DND-41 (cell line): ENCODE measurements around the gene C11orf24.

Experiments used
- ATAC-seq: fragments of 200-7000 bp; cut with Tn5 transposase; 3 replicates; pipeline ENCODE4 v1.9.1; 2021; ENCODE audit warnings: low read depth; ENCODE audit not compliant: insufficient read depth
- DNase-seq: peaks from one replicate; pipeline ENCODE4 v3.0.0-alpha.2; 2020
- H2AFZ ChIP-seq: 2 replicates; pipeline ENCODE4 v1.6.0; 2012; ENCODE audit warnings: low read depth, low read length
- H3K27ac ChIP-seq: 2 replicates; pipeline ENCODE4 v1.5.1; 2012; ENCODE audit warnings: low read length, inconsistent platforms
- H3K27me3 ChIP-seq: fragments of 200-600 bp; sonication (generic); 2 replicates; pipeline ENCODE4 v1.6.0; 2012; ENCODE audit warnings: low read length, mild to moderate bottlenecking, inconsistent platforms; ENCODE audit not compliant: insufficient read depth, poor library complexity
- H3K36me3 ChIP-seq: 2 replicates; pipeline ENCODE4 v1.5.1; 2012; ENCODE audit warnings: low read length, inconsistent platforms; ENCODE audit not compliant: insufficient read depth
- H3K4me1 ChIP-seq: 2 replicates; pipeline ENCODE4 v1.5.1; 2012; ENCODE audit warnings: mild to moderate bottlenecking, low read length; ENCODE audit not compliant: insufficient read depth
- H3K4me2 ChIP-seq: 2 replicates; pipeline ENCODE4 v1.6.0; 2012; ENCODE audit warnings: mild to moderate bottlenecking, moderate library complexity, low read length, inconsistent platforms; ENCODE audit not compliant: insufficient read depth
- H3K4me3 ChIP-seq, 2 experiments: fragments of 200-600 bp in 1 of 2; shearing (Covaris generic) in 1 of 2; 2 replicates each; pipeline ENCODE4 v1.5.1; 2012 to 2016; ENCODE audit warnings: inconsistent platforms in 2 of 2, low read length in 2 of 2, mild to moderate bottlenecking in 2 of 2, low read depth in 1 of 2, moderate library complexity in 1 of 2
- H3K79me2 ChIP-seq: 2 replicates; pipeline ENCODE4 v1.6.0; 2012; ENCODE audit warnings: low read length, inconsistent platforms; ENCODE audit not compliant: insufficient read depth
- H3K9ac ChIP-seq: 2 replicates; pipeline ENCODE4 v1.6.0; 2012; ENCODE audit warnings: low read depth, mild to moderate bottlenecking, inconsistent platforms, low read length, moderate library complexity
- H3K9me3 ChIP-seq: 2 replicates; pipeline ENCODE4 v1.5.1; 2012; ENCODE audit warnings: low read length, moderate library complexity, mild to moderate bottlenecking, inconsistent platforms; ENCODE audit not compliant: insufficient read depth, severe bottlenecking
- H4K20me1 ChIP-seq: 2 replicates; pipeline ENCODE4 v1.6.0; 2012; ENCODE audit warnings: low read length; ENCODE audit not compliant: insufficient read depth
- CTCF ChIP-seq: IDR thresholded peaks from 2 replicates; pipeline ENCODE4 v1.5.1; 2012; ENCODE audit warnings: borderline replicate concordance, low read length, moderate library complexity, mild to moderate bottlenecking; ENCODE audit not compliant: poor library complexity, severe bottlenecking; ENCODE audit errors: extremely low read depth
- EZH2 ChIP-seq: IDR thresholded peaks from 3 replicates; pipeline ENCODE4 v1.6.1; 2012; ENCODE audit warnings: borderline replicate concordance, low read depth, mild to moderate bottlenecking, moderate library complexity, low read length, inconsistent platforms; ENCODE audit not compliant: severe bottlenecking

Gene C11orf24

DNA sequence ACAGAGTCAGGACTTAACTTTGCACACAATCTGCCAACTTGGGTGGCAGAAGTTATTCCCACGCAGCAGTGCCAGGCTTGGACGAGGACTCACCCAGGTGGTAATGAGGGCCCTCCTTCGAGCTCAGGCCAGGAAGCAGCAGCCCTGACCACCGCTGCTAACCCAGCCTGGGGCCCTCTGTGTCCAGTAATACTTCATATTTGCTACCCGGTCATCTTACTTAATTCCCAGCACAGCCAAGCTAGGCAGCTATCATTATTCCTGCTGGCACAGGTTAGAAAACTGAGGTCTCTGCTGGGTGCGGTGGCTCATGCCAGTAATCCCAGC lies 25.2 kb upstream of the C11orf24 start:
- H3K9ac ChIP-seq: no peak overlapping the region
- no peaks in the 10 kb centered on the region for H3K36me3 ChIP-seq
- no peaks in the 10 kb centered on the region for H3K79me2 ChIP-seq

DNA sequence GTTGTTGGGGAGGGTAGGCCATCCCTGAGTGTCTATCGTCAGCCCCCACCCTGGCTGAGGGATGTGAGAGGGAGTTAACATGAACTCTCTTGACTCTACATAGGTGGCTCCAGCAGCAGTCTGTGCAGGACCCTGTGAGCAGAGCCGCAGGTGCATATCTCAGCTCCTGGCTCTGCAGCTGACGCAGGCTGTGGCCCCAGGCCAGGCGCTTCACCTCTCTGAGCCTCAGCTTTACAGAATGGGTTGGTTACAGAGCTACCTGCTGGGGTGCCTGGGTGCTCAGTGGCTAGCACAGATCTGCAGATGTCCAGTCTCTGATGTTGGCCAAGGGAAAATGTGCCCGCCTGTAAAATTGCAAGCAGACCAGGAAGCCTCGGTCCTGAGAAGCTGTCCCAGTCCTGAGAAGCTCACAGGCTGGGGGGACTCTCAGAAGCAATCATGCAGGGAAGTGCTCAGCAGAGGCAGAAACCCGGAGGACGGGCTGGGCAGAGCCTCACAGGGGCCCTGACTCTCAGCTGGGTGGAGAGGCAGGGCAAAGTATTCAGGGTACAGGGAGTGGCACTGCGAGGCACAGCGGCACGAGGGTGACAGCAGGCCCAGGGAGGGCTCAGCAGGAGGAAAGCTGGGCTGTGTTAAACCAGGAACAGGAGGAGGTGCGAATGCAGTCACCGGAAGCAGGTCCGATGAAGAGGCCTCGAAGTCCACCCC lies 24.7 kb upstream of the C11orf24 start:
- Histone ChIP-seq H4K20me1 (peaks cover 8% of the 10 kb centered on the region; the same call in 1 of the 2 replicates), H3K79me2 (no peaks in the 10 kb centered on the region), H3K9me3 (no peaks in the 10 kb centered on the region), H3K4me3 (no peak overlapping the region), H3K27me3 (no peaks in the 10 kb centered on the region), H2AFZ (no peak overlapping the region), H3K9ac (no peak overlapping the region), H3K4me1 (peaks cover 7% of the 10 kb centered on the region), H3K4me2 (no peak overlapping the region), H3K27ac (no peak overlapping the region), H3K36me3 (no peaks in the 10 kb centered on the region)
- TF ChIP-seq CTCF: no peak
- TF ChIP-seq EZH2: no peak
- DNase-seq: no peak
- no peak for ATAC-seq

More for the DNA sequence above, 25.2 kb upstream of the C11orf24 start:
- Histone ChIP-seq H2AFZ (no peak overlapping the region), H4K20me1 (peaks cover 8% of the 10 kb centered on the region; the same call in 1 of the 2 replicates), H3K27me3 (no peaks in the 10 kb centered on the region), H3K4me3 (no peak overlapping the region), H3K27ac (no peak overlapping the region), H3K4me1 (peaks cover 7% of the 10 kb centered on the region), H3K4me2 (no peak overlapping the region), H3K9me3 (no peaks in the 10 kb centered on the region)
- no peak for DNase-seq
- no peak for TF ChIP-seq CTCF
- TF ChIP-seq EZH2: no peak
- no peak for ATAC-seq

DNA sequence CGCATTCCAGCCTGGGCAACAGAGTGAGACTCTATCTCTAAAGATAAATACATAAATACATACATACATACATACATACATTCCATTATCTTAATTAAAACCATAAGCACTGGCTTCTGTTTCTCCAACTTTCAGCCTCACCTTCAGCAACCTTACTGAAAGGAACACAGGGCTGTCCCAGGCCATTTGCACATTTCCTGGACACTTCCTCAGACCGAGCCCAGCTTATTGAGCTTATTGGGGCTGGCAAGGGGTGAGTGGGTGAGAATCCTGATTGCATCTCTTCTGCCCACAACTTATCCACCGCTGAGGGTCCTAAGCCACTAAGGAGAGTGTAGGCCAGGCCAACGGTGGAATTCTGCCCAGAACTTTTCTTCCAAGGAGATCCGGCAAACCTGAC lies 24.2 kb upstream of the C11orf24 start:
- Histone ChIP-seq H3K4me3 (no peak overlapping the region), H2AFZ (no peak overlapping the region), H3K4me2 (no peak overlapping the region), H3K9ac (no peak overlapping the region), H3K27me3 (no peaks in the 10 kb centered on the region), H4K20me1 (peaks cover 8% of the 10 kb centered on the region; the same call in 1 of the 2 replicates), H3K9me3 (no peaks in the 10 kb centered on the region), H3K27ac (no peak overlapping the region), H3K79me2 (no peaks in the 10 kb centered on the region), H3K4me1 (peaks cover 7% of the 10 kb centered on the region), H3K36me3 (no peaks in the 10 kb centered on the region)
- ATAC-seq (no peak), DNase-seq (no peak)
- TF ChIP-seq CTCF (no peak), EZH2 (no peak)
